Stimulated activated CD4-positive, alpha-beta T cell treated with anti-CD3 and anti-CD28 coated beads, Interleukin-15, amount 100 ng/mL, for 24 hours (primary cell): ENCODE measurements around the gene MIOS.
A peak's percentile ranks its signal among the peaks of the same experiment; 100 is the strongest.
"Not testable (repeated sequence)": the region's sequence is repeated elsewhere in the genome, so short reads cannot be mapped to it uniquely, and the experiment has no call there.

ENCODE experiments used
- DNase-seq: peaks from one replicate; pipeline ENCODE4 v3.0.0-alpha.2; 2020

The MIOS gene

DNA sequence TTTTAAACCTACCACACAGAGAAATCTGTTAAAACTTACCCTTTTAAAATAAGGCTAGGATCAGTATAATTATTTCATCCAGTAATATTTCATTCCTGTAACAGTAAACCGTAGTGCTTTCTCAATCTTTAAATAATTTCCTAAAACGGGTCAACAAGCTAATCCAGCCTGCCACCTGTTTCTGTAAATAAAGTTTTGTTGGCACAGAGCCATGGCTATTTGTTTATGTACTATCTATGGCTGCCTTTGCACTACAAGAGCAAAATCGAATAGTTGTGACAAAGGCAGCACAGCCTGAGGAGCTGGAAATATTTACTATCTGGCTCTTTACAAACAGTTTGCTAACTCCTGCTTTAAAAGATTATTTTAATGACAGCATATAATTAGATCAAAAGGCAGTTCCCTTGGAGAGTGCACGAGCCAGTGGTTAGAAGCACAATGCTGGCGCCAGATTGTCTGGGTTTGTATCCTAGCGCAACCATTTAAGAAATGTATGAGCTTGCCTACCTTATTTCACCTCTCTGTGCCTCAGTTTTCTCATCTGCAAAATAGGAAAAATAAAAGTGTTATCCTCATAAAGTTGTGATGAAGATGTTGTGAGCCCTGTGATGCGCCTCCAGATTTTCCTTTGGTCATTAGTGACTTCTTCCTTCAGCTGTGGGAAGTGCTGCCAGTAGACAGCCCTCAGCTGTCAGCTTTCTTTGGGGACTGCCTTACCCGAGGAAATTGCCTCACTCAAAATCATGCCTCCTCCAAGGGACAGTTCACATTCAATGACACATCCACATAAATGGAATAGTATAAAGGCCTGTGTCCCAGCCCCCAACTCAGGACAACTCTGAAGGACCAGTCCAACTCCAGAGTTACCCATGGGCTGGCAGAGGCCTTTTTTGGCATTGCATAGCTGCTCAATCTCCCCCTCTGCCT lies 11.8 kb upstream of the MIOS start:
- DNase-seq = no peak

DNA sequence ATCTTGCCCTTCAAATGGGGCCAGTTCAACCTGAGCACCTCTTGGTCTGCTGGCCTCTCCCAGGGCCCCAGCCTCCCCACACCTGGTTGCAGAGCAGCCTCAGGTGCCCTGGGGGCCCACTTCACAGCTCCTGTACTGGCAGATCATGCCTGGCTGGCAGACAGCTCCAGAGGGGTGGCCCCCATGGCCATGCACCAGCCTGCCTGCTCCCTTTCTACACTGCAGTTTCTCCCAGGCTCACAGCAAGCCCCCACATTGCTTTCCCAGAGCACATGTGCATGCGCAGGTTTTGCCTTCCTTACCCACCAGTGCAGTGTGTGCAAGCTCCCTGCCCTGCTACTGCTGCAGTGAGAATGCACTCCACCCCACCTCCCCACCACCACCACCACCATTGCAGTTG lies 9.8 kb upstream of the MIOS start:
- DNase-seq = no peak

DNA sequence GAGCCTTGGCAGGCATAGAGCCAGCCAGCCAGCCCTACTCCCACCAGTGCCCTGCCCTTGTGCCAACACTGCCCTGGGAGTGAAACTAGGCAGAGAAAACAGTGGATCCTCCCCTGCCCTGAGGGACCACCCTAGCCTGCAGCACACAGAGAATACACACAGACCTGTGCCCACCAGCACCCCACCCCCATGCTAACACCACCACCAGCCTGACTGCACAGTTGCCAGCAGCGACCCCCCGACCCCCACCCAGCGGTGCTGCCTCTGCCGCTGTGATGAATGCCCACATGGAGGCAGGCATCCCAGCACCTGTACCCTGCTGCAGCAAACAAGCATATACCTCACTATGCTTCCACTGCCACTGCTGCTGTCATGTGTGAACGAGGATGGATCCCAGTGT lies 9.4 kb upstream of the MIOS start:
- DNase-seq = no peak

DNA sequence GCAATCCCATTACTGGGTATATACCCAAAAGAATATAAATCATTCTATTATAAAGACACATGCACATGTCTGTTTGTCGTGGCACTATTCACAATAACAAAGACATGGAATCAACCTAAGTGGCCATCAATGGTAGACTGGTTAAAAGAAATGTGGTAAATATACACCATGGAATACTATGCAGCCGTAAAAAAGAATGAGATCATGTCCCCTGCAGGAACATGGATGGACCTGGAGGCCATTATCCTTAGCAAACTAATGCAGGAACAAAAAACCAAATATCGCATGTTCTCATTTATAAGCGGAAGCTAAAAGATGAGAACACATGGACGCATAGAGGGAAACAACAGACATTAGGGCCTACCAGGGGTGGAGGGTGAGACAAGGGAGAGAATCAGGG lies 5.1 kb upstream of the MIOS start:
- DNase-seq = not testable (repeated sequence)

DNA sequence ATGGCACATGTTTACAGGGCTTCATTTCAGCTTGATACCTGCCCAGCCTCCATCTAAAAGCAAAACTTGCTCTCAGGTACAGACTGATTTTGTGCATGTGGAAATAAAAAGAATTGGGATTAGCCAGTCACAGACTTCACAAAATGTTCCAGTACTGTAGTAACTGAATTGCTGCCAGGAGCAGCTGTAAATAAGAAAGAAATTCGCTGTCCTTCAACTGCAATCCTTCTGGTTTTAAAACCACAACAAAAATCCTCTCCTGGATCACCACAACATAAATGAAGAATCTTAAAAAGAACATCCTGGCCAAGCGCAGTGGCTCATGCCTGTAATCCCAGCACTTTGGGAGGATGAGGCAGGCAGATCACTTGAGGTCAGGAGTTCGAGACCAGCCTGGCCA lies 3.9 kb upstream of the MIOS start:
- no peak for DNase-seq

DNA sequence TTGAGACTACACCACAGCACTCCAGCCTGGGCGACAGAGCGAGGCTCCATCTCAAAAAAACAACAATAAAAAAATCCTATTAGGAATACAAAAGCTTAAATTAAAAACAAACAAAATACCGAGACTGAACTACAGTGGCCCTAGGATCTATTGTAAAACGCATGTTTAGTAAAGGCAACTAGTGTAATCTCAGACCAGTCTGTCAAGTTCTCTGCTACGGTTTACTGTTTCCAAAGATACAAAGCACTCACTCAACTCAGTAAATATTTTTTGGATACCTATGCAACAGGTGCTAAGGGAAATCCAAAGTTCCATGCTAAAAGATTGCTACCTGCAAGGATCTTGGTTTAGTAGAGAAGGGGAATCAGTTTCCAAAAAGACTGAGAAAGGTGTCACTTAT lies 3.4 kb upstream of the MIOS start:
- DNase-seq = no peak

DNA sequence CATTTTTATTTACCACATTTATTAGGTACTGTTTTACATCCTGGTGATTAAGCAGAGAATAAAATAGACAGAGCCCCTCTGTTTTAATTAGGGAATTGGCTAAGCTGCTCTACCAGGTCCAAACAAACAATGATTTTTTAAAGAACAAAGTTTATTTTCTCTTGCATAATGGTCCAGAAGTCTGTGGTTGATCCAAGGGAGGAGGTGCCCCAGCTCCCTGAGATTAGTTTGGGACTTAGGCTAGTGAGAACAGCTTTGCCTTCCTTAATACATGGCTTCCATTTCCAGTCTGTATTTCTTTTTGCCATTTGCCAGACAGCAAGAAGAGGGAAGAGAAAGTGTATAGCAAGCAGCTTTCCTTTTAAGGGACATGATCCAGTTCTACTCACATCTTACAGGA lies 2.9 kb upstream of the MIOS start:
- DNase-seq = no peak

DNA sequence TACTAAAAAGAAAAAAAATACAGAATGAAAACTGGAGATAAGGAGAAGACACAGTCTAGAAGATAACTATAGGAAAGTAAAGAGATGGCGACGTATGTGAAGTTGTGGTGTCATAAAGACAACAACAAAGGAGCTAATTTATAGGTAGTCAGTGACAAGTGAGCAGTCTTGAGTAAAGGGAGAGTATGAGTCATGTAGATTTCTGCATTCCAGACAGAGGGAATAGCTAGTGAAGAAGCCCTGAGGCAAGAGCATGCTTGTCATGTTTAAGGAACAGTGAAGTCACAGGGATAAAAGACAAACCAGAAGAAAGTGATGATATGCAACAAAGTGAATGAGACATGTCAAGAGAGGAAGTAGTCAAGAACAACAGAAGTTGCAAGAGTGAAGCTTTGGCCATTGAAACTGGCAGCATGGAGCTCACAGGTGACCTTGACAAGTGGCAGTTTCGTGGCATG lies 2.3 kb upstream of the MIOS start:
- DNase-seq = no peak

DNA sequence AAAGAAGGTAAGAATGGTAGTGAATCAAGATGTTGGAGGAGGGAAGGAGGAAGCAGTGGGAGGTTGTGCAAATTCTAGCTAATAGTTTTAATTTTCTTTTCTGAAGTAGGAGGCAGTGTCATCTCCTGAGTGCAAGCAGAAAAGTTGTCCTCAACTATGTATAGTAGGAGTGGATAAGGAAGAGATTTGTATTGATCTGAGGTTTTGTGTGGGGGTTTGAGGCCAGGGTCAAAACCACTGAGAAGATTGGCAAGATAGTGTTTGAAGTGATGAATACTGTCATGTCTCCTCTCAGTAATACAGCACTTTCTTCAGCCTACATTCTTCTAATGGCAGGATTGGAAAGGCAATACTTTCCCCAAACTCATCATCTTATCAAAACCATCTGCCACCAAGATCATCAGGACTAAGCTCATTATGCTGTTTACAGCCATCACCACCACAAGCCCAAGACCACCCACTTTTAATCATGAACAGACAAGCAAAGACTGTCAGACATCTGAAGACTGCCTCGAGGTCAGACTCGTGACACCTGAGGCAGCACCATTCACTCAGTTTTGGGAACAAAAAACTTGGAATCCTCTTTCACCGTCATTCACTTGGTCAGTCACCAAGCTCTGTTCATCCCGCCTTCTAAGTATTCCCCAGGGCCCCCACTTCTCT lies 1.5 kb upstream of the MIOS start:
- peak; percentile 36 for DNase-seq

DNA sequence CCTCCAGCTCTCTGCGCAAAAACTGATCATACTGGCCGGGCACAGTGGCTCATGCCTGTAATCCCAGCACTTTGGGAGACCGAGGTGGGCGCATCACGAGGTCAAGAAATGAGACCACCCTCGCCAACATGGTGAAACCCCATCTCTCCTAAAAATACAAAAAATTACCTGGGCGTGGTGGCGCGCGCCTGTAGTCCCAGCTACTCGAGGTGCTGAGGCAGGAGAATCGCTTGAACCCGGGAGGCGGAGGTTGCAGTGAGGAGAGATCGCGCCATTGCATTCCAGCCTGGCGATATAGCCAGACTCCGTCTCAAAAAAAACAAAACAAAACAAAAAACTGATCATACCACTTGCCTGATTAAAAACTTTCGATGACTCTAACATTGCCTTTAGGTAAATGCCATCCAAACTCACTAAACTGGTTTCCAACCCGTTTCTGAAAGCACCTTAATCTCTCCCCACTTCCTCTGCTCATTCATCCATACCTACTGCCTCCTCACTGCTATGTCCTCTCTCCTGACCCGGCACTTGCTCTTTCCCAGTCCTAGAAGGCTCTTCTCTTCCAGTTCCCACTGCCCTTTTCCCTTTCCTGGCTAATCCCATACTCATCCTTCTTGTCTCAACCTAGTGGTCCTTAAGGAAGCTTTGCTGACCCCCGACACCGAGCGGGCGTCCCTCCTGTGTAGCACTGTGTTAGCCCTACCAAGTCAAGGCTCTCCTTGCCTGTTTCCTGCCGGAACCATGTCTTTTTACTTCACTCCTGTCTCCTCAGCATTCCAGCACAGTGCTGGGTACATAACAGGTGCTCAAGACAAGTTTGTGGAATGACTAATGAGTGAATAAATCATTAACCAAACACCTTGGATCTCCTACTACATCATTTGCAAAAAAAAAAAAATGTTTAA lies 686 bp upstream of the MIOS start:
- DNase-seq = peak; percentile 12

DNA sequence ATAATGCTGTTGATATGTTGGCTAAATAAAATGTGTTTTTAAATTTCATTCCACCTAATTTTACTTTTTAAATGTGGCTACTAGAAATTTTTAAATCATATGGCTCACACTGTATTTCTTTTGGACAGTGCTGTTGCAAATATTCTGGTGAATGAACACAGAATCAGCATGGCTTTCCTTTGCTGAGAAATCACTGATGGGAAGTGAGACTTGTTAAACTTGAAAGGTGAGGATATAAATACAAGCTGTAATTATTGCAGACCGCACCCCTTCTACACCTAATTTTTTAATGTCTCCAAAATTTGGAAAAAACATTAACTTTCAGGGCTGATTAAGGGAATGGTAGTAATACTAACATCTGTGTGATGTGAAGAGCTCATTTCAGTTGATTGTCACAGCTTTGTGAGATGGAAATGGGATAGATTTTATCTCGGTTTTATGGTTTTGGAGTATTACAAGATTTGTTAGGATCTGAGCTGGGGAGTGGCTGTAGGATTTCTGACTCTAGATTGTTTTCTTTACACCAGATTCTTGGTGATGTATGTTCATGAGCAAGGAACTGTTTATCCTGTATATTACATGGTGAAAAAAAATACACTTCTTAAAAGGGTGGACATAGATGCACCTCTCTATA lies 1.3 kb downstream of the MIOS start:
- no peak for DNase-seq

DNA sequence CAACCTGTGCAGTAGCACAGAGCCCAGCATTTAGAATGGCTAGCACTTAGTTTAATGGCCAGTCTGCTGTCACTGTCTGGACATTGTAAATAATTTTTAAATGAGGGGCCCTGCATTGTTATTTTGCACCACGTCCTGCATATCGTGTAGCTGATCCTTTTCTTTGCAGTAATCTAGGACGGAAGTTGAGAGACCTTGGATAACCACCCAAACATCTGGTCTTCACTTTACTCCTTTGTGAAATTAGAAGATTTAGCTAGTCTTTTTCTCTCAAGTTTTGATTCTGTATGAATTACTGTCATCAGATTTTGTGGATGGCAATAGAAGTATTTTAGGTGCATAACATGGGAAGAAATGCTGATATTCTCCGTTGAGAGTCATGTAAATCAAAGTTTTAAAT lies 1.9 kb downstream of the MIOS start:
- no peak for DNase-seq

DNA sequence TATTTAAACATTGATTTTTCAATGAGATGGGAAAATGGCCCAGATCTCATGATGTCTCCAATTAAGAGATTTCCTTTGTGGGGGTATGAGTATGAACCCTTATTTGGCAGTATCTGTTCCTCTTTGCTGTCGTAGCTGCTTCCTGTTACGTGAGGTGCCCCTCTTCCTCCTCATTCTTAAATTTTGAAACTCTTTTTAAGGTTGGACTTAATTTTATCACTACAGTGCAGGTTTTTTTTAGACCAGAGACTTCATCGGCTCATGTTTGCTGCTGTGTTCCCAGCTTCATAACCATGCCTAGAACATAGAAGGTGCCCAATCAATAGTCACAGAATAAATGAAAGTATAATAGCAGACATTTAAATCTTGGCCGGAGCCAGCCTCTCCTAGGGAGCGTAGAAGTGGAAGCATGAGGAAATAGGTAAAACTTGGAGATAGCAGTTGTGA lies 2.4 kb downstream of the MIOS start:
- DNase-seq = no peak

DNA sequence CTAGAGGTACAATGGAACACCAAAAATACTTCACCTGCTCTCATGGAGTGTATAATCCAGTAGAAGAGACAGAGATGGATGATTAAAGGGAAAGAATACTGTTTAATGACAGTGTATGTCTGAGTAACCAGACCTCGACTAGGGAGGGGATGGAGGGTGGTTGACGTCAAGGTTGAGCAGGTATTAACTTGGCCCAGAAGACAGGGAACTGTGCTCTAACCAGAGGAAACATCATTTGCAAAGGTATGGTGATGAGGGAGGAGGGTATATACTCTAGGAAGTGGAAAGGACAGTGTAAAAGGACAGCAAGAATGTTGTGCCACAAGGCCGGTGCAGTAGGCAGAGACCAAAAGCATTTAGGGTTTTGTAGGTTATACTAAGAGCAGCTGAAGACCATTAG lies 2.9 kb downstream of the MIOS start:
- DNase-seq = no peak

DNA sequence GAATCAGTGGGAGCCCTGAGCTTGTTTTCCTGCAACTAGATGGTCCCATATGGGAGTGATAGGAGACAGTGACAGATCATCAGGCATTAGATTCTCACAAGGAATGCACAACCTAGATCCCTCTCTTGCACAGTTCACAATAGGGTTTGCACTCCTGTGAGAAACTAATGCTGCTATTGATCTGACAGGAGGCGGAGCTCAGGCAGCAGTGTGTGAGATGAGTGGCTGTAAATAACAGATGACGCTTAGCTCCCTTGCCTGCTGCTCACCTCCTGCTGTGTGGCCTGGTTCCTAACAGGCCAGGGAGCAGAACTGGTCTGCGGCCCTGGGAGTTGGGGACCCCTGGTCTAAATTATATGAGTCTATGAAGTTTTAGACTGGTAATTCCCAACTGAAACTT lies 3.9 kb downstream of the MIOS start:
- no peak for DNase-seq

DNA sequence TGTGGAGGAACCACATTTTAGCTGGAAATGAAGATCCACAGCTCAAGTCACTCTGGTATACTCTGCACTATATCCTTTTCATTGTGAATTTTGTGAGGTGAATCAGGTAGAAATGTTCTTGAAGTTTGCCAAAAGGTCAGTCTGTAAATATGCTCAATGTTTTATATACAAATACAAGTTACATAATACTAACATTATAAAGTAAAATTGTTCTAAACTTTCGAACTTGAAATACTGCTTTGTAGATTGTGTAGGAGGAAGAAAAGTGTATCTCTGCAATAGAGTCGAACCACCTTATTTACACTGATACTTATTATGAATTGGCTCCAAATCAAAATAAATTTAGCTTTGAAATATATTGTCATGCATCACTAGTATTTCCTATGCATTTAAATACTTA lies 7.0 kb downstream of the MIOS start:
- DNase-seq = no peak

DNA sequence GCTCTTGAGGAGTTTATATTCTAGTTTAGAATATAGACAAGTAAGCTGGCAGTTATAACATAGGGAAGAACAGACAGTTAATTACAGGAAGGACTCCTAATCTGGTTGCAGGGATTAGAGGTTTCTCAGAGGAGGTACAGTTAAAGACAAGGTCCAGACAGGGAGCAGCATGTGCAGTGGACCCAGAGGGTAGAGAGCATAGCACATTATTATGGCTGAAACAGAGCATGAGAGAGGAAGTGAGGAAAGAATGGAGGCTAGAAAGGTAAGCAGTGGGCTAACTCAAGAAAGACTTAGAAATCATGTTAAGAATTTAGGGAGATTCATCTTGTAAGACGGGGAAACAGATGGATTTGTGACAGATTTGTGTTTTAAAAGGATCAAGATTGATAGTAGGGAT lies 9.7 kb downstream of the MIOS start:
- no peak for DNase-seq

DNA sequence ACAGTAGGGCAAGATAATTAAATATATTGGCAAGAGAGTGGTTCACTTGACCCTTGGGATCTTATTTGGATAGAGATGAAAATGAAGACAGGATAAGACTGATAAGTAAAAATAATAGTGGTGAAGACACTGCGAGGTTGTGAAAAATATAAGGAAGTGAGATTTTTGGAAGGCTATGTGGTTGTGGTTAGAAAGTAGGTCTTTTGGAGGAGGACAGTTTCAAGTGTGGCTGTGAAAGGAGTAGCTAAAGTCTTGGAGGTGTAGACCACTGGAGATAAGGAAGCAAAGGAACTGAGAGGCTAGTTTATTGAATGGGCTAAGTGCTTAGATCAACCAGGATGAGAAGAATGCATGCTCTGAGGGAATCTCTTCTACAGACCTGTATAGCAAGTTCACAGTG lies 11.2 kb downstream of the MIOS start:
- DNase-seq = no peak

DNA sequence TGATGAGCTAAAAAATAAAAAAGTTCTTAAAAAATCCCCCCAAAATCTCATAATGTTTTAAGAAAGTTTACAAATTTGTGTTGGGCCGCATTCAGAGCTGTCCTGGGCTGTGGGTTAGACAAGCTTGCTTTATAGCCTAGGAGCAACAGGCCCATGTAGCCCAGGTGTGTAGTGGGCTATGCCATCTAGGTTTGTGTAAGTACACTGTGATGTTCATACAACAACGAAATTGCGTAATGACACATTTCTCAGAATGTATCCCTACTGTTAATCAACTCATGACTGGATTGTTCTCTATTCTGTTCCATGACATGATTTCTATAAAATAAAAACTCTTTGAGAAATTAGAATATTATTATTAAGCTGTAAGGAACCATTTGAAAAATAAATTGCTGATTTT lies 13.0 kb downstream of the MIOS start:
- no peak for DNase-seq

DNA sequence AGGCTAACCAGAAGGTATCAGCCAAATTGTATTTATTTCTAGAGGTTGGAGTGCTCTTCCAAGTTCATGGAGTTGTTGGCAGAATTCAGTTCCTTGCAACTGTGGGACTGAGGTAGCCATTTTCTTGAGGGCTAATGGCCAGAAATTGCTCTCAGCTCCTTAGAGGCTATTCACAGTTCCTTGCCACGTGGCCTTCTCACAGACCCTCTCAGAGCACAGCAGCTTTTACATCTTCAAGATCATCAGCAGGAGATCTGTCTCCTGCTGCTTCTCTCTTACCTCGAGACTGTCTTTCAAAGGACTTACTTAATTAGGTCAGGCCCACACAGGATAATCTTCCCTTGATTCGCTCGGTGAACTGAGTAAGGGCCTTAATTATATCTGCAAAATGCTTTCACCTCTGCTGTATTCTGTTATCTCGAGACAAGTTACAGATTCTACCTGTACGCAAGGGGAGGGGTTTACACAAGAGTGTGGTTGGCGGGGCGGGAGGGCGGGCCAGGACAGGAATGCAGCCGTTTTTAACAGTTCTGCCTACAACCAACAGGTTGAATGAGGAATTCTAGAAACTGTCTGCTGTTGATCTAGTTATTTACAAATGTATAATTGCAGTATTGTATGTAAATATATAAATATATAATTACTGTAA lies 15.0 kb downstream of the MIOS start:
- no peak for DNase-seq

DNA sequence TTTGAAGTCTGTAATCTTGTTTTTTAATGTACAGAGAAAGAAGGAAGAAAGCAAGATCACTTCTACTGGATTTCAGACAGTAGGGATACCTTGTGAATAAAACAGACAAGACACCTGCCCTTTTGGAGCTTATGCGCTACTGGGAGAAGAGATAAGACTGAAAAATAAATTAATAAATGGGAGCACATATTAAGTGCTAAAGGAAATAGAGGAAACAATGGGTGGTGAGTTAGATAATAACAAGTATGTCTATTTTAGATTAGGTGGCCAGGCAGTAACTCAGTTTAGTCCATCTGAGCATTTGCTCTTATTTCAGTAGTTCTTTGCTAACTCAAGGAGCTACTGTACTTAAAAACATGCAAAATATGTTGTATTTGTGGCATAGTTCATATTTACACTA lies 15.9 kb downstream of the MIOS start:
- DNase-seq = no peak

DNA sequence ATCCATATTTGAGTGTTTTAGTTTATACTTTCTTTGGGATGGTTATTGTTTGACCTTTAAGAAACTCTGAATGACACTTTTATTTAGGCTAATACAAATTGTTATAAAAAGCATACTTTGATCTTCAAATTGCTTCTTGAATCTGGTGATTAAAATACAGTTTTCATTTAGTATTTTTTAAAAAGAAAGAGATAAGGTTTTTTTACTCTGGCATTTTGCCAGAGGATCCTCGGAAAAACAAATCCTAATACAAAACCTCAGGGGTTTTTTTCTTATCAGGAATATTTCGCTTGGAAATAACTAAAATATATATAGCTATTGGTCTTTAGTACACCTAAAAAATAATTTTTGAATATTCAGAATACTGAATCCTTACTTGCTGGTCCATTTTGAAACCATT lies 17.0 kb downstream of the MIOS start:
- DNase-seq = no peak
